H54 (cell line): ENCODE measurements around the gene CFAP157.

Experiments
- DNase-seq: peaks from one replicate; pipeline ENCODE4 v3.0.0; 2011; ENCODE audit warnings: low spot score, mixed read lengths; ENCODE audit not compliant: insufficient read length
- FAIRE-seq: peaks from 3 replicates; lab custom pipeline; 2011; peaks lifted over from hg19 to GRCh38; lab: Jason Lieb, UNC
- POLR2A ChIP-seq: IDR thresholded peaks from 2 replicates; pipeline ENCODE4 v1.6.1; 2011; ENCODE audit warnings: low read depth, mild to moderate bottlenecking, low read length

The CFAP157 gene

GRCh38 chr9:127714951-127715469 is 8.2 kb downstream of the CFAP157 start:
- no peak for TF ChIP-seq POLR2A
- no peak for FAIRE-seq
- DNase-seq: peak; percentile 56

- peak; percentile 81 for FAIRE-seq
- TF ChIP-seq POLR2A: peak; percentile 21; the same call in 1 of the 2 replicates
- peak; percentile 99 for DNase-seq
Measured at GRCh38 chr9:127715470-127716337, 8.9 kb downstream of the CFAP157 start, which contains the start of the genes PTRH1 and TTC16. PTRH1 (minus strand) TSS chr9:127715663; CDS start chr9:127715639, 24 bp downstream. TTC16 (plus strand) TSS chr9:127716079; CDS start chr9:127716146, 67 bp downstream.

DNA sequence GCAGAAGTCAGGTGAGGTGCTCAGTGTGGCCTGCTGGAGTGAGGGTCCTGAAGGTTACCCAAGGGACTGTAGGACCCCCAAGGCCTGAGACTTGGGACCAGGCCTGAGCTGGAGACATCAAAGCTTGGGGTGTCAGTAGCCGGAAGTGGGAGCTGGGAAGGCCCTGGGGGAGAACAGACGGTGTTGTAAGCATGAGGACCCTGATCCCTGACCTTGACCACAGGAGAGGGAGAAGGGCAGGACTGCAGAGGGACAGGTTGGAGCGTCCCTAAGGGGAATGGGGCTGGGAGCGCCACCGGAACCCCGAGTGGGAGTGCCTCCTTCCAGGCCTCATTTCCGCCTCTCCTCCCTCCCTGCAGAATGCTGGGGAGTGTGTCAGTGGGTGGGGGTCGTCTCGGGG is 9.6 kb downstream of the CFAP157 start:
- TF ChIP-seq POLR2A: no peak
- DNase-seq (no peak), FAIRE-seq (no peak)

- no peak for FAIRE-seq
- TF ChIP-seq POLR2A: no peak
- DNase-seq: no peak
Measured at GRCh38 chr9:127717766-127718165, 11.0 kb downstream of the CFAP157 start.

GRCh38 chr9:127720031-127720864 is 13.5 kb downstream of the CFAP157 start:
- FAIRE-seq (no peak), DNase-seq (no peak)
- no peak for TF ChIP-seq POLR2A

GRCh38 chr9:127720865-127721227 is 14.1 kb downstream of the CFAP157 start:
- DNase-seq: no peak
- no peak for FAIRE-seq
- TF ChIP-seq POLR2A: no peak

GRCh38 chr9:127721391-127721821 is 14.6 kb downstream of the CFAP157 start:
- no peak for TF ChIP-seq POLR2A
- FAIRE-seq (no peak), DNase-seq (peak; percentile 96)

- DNase-seq: no peak
- FAIRE-seq: no peak
- TF ChIP-seq POLR2A: no peak
Measured at GRCh38 chr9:127722055-127722745, 15.4 kb downstream of the CFAP157 start.

DNA sequence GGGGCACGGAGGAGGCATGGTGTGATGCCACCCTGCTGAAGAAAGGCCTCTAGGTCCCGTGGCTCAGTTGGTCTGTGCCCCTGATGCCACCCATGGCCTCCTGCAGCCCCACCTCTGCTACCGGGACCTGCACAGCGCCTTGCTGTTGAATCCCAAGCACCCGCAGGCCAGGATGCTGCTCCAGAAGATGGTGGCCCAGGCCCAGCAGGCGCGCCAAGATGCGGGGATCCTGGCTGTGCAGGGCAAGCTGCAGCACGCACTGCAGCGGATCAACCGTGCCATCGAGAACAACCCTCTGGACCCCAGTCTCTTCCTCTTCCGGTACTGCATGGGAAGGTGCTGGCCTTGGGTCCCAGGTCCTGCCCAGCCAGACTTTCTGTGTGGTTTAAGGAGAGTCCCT is 16.2 kb downstream of the CFAP157 start:
- TF ChIP-seq POLR2A: no peak
- DNase-seq: no peak
- FAIRE-seq: no peak

DNA sequence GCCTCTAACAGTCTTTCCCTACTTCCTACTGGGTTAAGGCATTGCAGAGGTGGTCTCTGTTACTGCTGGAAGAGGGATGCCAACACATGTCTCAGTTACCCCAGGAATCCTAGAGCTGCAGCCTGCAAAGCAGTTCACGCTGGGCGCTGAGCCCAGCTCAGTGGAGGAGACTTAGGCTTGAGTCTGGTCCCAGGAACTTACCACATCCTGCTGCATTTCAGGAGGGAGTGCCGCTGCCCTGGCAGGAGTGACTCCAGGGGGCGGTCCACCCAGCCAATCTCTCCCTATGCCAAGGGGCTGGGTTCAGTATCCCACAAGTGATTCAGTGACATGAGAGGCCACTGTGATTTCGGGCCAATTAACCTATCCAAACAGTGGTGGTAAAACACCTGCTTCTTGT is 16.7 kb downstream of the CFAP157 start:
- peak; percentile 86 for FAIRE-seq
- TF ChIP-seq POLR2A: no peak
- DNase-seq: peak; percentile 97

GRCh38 chr9:127724012-127724411 is 17.2 kb downstream of the CFAP157 start:
- no peak for DNase-seq
- TF ChIP-seq POLR2A: no peak

DNA sequence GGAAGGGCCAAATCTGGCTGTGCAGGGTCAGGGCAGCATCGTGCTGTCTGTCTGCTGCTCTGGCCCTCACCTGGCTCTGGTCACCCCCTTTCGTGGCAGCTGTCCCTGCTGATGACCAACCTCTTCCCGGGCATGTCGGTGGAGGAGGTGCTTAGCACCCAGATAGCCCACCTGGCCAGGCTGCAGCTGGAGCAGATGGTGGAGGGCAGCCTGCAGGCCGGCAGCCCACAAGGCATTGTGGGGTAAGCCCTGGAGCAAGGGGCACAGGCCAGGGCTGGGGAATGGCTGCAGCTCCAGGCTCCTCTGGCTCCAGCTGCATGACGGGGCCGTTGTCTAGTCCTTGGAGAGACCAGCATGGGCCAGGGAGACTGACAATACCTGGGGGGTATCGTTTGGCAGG is 20.1 kb downstream of the CFAP157 start:
- TF ChIP-seq POLR2A: no peak
- no peak for FAIRE-seq
- no peak for DNase-seq

More at GRCh38 chr9:127724012-127724411, 17.2 kb downstream of the CFAP157 start:
- FAIRE-seq: no peak

- DNase-seq (no peak), FAIRE-seq (no peak)
- TF ChIP-seq POLR2A: no peak
Measured at GRCh38 chr9:127728808-127729207, 22.0 kb downstream of the CFAP157 start.
